ENCODE data around the gene TEX19.

GRCh38 chr17:82345151-82345976 lies 13.7 kb upstream of the TEX19 start:
- no peak for TF ChIP-seq RFX5 (IDR thresholded peaks at IDR 0.05; ENCODE audit: borderline replicate concordance, low read depth, low read length)
- no peak for TF ChIP-seq JUND (IDR thresholded peaks at IDR 0.05; ENCODE audit: low read length)
- no peak for TF ChIP-seq SIN3A (conservative IDR thresholded peaks at IDR 0.05 in 1 of 2, IDR thresholded peaks at IDR 0.05 in 1 of 2; ENCODE audit: low read depth in 1 of 2, low read length in 2 of 2)
- no peak for TF ChIP-seq SAP30 (IDR thresholded peaks at IDR 0.05; ENCODE audit: insufficient read depth, insufficient replicate concordance, low read length)
- TF ChIP-seq POLR2AphosphoS5 (IDR thresholded peaks at IDR 0.05; ENCODE audit: low read depth, low read length) = no peak
- no peak for TF ChIP-seq EGR1 (IDR thresholded peaks at IDR 0.05; ENCODE audit: borderline replicate concordance, low read depth, low read length)
- no peak for TF ChIP-seq POLR2A (IDR thresholded peaks at IDR 0.05; ENCODE audit: control extremely low read depth in 1 of 2, low read depth in 2 of 2, low read length in 2 of 2)
- no peak for TF ChIP-seq EZH2 (IDR thresholded peaks at IDR 0.05; ENCODE audit: low read depth, low read length, severe bottlenecking)
